Muscle of back (tissue), 11 donors: Measurements from ENCODE around the gene INPP4A. TPM values are rescaled to one million over a fixed set of nuclear protein-coding genes. Genes with fewer than 3 reads are reported as not detected.

Experiments used
- DNase-seq, 3 donors: peaks; one replicate each; pipeline versions ENCODE4 v3.0.0 to v3.0.0-alpha.2; 2013
- polyA plus RNA-seq, 10 donors: library from polyadenylated mRNA; unstranded; fragments of 120-200 nt; gene quantifications; one replicate each; pipeline ENCODE4 v1.2.1, GENCODE V29; 2013; ENCODE audit not compliant: insufficient read length in 10 of 10

INPP4A gene
- polyA plus RNA-seq, 10 donors = 9.9 to 15.7 (median 14.0) TPM

DNA sequence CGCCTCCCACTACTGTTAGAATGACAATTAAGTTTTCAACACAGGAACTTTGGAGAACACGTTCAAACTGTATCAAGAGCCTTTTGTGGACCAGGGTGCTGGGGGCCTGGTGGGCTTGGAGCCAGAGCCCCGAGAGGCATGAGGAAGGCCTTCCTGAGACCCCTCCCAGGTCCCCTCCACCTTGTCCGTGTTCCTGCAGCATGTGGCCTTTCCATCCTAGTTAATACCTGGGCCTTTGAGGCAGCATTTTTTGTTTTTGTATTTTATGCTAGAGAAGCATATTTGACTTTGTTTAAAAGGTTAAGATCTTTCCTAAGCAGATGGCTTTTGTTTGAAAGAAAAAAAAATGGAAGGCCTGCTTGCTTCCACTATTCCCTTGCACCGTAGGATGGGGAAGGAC is 68.0 kb downstream of the INPP4A start:
- no peak for DNase-seq

DNA sequence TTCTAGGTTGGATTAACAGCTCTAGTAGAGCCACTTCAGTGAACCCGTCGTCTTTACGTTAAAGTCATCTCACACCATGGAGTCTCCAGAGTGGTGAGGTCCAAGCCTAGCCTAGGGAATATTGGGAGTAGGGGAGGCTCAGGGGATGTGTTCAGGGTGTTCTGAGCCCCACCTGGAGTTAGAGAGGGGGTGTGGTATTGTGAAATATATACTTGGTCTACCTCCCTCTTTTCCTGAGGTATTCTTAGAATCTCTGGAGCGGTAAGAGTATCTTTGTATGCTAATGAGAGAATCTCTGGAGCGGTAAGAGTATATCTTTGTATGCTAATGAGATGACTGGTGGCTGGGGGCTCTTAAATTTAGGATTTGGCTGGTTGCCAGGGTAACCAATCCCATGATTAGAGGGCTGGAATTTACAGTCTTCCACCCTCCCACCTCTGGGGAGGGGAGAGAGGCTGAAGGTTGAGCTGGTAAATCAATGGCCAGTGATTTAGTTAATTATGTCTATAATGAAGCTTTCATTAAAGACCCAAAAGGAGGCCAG is 69.5 kb downstream of the INPP4A start:
- DNase-seq = no peak

DNA sequence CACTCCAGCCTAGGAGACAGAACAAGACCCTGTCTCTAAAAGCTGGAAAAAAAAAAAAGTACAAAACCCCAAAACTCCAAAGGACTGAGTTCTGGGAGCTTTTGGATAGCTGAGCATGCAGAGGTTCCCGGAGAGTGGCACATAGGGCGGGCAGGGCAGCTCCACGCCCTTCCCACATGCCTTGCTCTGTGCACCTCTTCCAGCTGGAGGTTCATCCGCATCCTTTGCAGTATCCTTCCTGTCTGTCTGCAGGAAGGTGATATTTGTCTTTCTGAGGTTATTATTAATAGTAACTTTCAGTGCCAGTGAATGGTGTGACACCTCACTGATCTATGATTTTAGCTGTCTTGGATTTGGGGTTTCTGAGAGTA is 70.2 kb downstream of the INPP4A start:
- DNase-seq = no peak

DNA sequence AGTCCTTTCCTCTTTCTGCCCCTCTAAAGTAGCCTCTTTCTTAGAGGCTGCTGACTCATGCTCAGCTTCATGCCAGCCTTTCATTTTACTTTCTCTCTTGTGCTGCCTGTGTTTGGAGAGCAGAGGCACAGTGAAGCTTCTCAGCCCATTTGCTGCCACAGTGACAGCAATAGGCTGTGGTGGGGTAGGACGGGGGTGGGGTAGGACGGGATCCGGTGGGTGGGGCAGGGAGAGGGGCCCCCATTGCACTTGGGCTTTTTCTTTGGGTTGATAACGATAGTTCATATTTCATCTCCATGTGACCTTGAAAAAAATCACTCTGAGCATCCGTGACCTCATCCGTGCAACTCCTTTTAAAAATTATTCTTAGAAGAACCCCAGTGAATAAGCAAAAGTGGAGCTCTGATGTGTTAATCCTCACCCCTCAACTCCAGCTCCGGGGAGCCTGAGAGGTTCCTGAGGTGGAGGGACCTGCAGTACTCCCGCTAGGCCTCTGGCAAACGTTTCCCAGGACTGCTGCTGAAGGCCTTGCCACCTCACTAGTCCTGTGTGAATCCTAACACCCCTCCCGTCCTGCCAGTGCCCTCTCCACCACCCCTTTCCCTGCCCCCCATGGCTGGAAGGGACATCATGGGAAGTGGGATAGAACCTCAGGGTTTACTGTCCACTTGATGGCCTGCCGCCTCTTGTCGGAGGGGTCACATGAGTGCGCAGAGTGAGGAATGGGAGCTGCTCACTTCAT is 70.8 kb downstream of the INPP4A start:
- no peak for DNase-seq

DNA sequence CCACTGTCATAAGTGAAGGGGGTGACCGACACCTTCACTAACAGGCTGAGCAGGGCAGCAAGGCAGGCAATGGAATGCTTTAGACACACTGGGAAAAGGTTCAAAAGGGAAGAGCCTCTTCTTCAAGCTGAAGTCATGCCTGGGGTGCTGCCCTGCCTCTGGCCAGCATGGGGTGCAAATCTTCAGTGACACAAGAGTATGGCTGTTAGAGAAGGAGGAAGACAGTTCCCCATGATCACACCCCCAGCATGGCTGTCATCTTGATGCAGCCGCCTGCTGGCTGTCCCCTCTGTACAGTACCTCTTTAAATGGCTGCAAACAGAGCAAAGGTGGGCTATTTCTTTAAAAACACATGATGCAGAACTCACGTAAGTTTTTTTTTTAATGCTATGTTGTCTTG is 71.9 kb downstream of the INPP4A start:
- no peak for DNase-seq

DNA sequence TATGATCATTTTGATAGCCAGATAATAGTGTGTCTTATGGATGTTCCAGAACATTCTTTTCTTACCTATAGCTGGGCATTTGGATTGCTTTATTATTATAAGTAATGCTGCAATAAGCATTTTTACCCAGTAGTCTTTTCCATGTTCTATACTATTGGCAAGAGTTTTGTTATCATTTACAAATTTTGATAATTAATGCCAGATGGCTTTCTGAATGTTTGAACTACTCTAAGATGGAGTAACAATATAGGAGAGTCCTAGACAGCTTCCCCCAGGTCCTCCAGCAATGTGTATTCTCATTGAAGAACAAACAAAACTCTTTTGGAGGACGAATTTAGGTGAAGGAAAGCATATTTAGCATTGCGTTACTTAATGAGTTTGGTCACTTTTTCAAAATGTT is 73.0 kb downstream of the INPP4A start:
- no peak for DNase-seq

DNA sequence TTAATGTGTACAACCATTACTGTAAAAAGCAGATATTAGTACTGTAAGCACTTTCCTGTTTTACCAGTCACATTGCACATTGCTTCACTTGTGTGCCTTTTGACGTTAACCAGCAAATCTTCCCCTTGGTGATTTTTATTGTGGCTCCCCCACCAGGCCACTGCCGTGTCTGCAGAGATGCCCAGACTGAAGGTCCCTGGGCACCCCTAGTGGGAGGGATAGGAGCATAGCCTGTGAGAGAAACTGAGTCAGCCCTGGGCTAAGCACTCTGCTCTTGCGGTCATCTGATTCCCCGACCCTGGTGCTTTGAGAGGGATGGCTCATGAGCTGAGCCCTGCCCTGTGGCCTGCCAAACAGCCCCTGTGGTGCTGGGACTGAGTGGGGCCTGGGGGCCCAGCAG is 73.4 kb downstream of the INPP4A start:
- DNase-seq = no peak

DNA sequence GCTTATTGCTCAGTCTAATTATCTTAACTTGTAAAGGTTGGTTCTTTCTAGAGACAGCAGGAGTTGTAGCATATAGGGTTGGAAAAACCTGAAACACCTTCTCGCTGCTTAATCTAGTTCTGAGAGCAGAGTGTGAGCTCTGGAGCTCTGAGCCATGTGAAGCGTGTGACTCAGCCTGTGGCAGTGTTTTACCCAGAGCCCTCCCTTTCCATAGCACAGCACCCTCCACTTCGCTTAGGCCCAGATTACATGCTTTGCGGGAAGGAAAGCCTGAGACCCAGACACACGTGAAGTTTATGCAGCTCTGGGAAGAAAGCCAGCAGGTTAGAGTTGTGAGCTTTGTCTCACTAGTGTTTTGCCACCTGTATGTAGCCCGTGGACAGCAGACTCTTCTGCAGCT is 74.5 kb downstream of the INPP4A start:
- DNase-seq = no peak

DNA sequence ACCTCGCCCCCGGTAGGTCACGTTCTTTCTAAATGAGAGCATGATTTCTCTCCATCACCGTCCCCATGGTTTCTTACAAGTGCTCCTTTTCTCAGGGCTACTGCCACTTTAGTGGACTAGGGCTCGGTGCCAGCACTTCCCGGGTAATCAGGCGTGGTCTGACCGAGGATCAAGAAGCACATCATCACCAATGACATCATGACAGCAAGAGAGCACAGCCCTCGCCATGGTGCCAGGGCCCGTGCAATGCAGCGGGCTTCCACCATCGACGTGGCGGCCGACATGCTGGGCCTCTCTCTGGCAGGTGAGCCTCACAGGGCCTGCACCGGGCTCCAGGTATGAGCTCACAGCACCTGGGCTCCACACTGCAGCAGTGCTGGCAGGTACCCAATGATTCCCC is 75.2 kb downstream of the INPP4A start:
- DNase-seq = no peak

DNA sequence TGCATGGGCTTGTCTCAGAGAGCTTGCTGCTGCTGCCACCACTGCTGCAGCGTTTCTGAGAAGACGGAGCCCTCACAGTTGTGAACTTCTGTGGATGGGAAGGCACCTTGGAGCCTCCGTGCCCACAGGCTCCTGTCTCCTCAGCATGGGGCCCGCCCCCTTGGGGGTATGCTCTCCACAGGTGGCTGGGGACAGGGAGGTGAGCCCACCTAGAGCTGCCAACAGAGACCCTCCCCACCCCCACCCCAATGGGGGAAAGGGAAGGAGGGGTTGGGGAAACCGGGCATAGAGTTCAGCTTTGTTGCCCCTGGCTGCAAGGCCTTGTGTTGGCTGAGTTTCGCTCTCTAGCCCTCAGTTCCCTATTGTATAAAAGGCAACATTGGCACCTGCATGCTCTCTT is 76.1 kb downstream of the INPP4A start:
- DNase-seq = no peak

DNA sequence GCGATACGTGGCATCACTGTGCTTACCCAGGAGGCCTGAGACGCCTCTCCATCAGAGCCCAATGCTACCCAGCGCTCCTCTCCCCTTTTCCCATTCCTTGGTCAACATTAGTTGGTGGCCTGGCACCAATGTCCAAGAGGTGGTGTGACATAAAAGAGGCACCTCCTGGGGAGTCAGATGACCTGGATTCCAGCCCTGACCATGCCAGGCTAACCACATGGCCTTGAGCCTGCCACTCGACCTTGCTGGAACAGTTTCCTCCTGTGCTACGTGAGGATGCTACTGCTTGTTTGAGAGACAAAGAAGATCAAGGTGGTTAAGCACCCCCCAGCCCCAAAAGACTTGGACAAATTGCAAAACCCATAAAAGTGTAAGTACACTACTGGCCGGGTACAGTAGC is 76.6 kb downstream of the INPP4A start:
- no peak for DNase-seq

DNA sequence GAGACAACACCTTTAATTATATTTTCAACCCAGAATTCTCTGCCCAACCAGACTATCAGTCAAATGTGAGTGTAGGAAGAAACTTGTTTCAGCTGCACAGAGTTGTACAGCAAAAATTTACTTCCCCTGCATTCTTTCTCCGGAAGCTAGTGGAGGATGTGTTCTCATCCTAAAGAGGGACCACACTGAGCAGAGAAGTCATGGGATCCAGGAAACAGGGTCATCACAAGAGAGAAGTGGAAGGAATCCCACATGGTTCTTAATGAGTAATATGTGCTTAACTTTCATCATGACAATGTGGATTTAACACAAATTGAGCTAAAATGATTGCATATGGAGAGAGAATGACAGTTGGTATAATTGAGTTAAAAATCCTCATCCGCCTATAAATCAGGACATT is 78.2 kb downstream of the INPP4A start:
- no peak for DNase-seq

DNA sequence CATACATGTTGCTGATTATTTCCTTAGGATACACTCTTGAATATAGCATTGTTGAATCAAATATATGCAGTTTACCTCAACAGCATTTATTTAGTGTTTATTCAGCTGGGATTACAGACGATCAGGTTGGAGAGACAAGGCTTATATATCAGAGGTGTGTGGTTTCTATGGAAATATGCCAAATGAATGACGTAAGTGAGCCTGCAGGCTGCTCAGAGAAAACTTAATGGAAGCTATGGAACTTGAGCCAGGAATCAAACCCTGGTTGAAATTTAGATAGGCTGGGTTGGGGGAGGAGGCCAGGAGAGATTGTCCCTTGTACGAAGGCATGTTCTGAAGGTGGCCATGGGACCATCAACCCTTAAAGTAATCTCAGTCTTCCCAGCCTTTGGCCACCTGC is 79.5 kb downstream of the INPP4A start:
- no peak for DNase-seq

DNA sequence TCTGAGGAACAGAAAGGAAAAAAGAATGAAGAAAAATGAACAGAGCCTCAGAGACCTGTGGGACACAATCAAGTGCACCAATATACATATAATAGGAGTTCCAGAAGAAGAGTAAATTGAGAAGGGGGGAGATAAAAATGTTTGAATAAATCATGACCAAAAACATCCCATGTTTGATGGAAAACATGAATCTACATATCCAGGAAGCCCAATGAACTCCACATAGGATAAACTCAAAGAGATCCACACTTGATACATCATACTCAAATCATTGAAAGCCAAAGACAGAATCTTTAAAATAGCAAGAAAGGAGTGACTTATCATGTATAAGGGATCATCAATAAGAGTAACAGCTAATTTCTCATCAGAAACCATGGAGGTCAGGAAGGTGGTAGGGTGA is 83.7 kb downstream of the INPP4A start:
- DNase-seq = no peak

DNA sequence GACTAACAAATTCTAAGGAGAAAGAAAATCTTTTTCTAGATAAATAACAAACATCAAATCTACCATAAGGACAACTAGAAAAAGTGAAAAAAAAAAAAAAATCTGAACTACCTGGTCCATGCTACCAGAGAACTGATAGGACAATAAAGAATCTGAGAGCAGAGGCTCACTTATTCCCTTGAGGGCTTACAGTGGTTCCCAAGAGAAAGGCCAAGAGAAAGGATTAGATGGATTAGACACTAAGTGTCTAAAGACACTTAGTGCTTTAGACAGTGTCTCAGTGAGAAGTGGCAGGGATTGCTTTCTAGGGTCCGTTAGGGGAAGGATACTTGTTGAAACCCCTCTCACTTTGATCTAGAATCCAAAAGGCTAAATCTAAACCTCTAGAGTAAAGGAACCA is 85.5 kb downstream of the INPP4A start:
- DNase-seq = no peak

DNA sequence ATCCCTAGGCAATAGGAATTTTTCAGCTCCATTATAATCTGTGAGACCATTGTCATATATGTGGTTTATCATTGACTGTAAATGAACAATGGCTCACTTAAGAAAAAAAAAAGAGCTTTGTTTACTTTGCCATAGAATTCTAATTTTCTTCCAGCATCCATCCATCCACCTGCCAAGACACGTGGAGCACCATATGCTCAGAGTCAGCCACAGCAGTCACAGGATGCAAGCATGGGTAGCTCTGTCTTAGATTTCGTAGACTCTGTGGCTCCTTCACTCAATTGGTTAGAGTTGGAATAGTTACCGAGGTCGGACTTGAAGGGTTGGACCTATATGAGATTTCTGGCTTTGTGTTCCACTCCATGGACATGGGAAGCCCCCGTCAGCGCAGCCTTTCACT is 88.1 kb downstream of the INPP4A start:
- no peak for DNase-seq

DNA sequence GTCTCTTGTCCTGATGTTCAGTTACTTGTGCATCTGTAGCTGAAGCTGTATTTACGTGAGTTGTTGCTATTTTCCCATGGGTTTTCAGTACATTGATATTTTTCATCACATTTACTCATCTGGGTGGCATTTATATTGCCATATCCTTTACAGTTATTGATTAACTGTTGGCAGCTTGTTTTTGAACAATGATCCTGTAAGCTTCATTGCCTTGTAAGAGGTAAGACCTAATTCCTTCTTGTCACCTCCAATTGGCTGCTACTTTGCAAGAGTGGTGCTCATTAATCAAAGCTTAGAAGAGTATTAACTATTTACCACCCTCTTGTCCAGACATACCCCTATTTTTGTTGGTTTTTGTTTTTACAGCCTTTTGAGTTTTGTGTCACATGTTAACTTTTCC is 88.9 kb downstream of the INPP4A start:
- DNase-seq = no peak

DNA sequence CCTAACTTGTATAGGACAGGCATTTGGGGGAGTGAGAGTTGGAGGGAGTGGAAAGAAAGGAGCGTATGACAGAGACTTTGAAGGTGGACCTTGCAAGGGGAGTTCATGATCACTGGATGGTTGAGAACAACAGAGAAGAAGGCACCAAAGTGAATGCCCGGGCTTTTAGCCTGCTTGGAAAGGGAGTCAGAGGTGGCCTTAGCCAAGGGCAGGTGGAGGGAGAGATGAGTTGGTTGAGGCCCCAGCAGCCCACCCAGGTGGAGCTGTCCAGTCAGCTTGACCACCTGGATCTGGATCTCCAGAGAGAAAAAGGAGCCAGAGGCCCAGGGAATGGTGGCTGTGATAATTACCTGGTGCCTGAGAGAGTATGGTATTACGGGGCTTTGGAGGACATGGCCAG is 90.1 kb downstream of the INPP4A start:
- no peak for DNase-seq

DNA sequence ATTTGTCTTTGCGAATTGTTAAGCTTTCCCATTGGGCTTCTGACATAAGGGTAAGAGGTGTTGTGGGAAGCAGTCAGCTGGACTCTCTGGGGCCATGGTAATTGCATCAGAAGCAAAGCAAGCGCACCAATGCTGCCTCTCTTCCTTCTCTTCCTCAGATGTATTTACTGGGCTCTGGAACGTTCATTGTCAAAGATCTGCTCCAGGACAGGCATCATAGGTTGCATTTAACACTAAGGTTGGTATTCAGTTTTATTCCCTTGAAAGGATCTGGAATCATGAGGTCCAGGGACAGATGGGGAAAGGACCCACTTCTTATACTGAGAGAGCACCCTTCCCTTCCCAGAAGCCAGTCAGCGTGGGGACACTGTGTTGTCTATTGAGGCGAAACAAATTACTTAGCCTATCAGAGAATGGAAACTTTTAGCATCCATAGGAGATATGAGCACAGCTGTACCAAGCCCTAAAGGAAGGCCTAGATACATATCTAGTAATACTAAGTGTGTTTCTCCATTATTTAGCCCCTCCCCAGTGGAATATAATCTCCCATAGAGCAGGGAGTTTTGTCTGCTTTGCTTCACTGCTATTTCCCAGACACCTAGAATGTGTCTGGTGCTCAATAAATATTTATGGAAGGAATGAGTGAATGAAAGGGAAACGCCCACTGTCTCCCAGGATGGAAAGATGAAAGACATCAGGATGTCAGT is 91.5 kb downstream of the INPP4A start:
- no peak for DNase-seq

DNA sequence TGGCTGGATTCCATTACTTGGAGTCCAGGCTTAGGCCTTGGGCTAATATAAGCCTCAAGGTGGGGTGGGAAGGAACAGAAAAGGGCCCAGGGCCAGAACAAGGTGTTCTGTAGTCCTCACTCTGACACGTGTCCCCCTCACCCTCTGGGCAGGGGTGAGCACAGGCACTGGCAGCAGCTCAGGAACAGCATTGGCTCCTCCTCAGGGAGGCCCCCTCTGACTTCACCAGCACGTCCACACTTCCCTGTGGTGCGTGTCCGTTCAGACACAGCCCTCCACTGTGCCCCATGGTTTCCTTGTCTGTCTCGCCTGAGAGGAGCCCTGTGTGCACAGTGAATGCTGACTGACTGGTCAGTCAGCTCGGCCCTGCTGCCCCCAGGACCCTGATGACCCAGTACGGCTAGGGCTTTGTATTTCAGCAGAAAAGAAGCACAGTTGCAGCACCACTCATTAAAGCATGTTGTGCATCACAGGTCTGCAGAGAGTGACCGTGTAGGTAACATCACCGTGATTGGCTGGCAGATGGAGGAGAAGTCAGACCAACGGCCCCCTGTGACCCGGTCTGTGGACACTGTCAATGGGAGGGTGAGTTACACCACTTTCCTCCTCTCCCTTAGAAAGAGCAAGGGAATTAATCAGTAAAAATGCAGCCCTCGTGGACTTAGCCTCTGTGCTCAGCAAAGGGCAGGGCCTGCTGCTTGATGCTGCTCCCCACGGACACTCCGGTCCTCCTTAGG is 92.9 kb downstream of the INPP4A start:
- DNase-seq = no peak

DNA sequence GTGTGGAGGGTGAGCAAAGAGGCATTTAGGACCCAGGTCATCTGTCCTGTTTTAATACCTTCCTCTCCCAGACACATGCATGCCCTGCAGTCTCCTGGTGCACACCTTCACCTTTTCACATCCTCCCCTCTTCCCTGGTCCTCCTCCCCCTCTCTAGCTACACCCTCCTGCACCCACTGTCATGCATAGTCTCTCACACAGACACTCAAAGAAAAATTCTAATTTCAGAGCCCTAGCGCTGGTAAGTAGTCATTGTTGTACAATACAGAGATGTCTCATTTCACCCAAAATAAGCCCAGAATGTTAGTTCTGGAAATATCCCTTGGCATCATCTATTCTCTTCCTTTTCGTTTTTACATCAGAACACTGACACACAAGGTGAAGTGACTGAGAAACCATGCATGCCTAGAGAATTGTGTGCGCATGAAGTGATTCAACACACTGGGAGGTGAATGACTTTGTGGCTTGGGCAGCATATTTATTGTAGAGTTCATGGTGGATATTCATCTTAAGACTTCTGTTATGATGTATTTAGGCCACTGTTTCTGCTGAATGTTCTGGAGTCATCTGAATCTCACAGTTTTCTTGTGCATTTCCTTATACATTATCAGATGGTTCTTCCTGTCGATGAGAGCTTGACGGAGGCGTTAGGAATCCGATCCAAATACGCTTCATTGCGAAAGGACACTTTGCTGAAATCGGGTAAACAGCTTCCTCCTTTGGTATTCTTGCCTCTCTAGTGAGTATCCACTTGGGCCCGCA is 93.8 kb downstream of the INPP4A start:
- DNase-seq = no peak
